B cell (primary cell): ENCODE results near the gene MAN2A1. TPM values are rescaled to one million over a fixed set of nuclear protein-coding genes. Genes with fewer than 3 reads are reported as not detected.

ENCODE experiments used
- ATAC-seq: fragments of 200-7000 bp; cut with Tn5 transposase; one replicate; pipeline ENCODE4 v1.10.0; 2021; ENCODE audit warnings: low read depth, mild to moderate bottlenecking, moderate number of reproducible peaks, moderate library complexity
- CTCF ChIA-PET: fragments of 350-600 bp; sonication (Branson Sonifier 250); formaldehyde crosslinking; loops from one replicate; lab custom pipeline; 2021; ENCODE audit warnings: antibody characterized with exemption, inconsistent platforms; lab: Charles Lee
- POLR2A ChIA-PET: fragments of 350-600 bp; sonication (Branson Sonifier 250); formaldehyde crosslinking; loops from one replicate; lab custom pipeline; 2021; ENCODE audit warnings: antibody characterized with exemption; lab: Charles Lee
- DNase-seq: peaks from one replicate; pipeline ENCODE4 v3.0.0; 2013
- H2AFZ ChIP-seq: 2 replicates; pipeline ENCODE4 v1.6.1; 2012; ENCODE audit warnings: mild to moderate bottlenecking, low read depth, low read length; ENCODE audit not compliant: insufficient read depth, poor library complexity, severe bottlenecking
- H3K27ac ChIP-seq, 2 donors: 1 replicate in 1 of 2; 2 replicates in 1 of 2; pipeline ENCODE4 v1.5.1; 2012 to 2013; ENCODE audit warnings: low read length in 2 of 2, mild to moderate bottlenecking in 2 of 2, moderate library complexity in 1 of 2
- H3K27me3 ChIP-seq, 4 experiments: fragments of 200-600 bp in 1 of 4; sonication (generic) in 1 of 4; replicated peaks in 1 of 4; 1 replicate in 2 of 4; 2 replicates in 2 of 4; pipeline versions ENCODE4 v1.6.1 to v1.7.0; 2013 to 2016; ENCODE audit warnings: low read length in 3 of 4, mild to moderate bottlenecking in 2 of 4, mixed read lengths in 1 of 4, moderate library complexity in 1 of 4; ENCODE audit not compliant: insufficient read depth in 4 of 4, control insufficient read depth in 3 of 4; ENCODE audit errors: control extremely low read depth in 1 of 4
- H3K36me3 ChIP-seq, 2 experiments: replicated peaks in 1 of 2; 1 replicate in 1 of 2; 2 replicates in 1 of 2; pipeline versions ENCODE4 v1.6.1 to v1.7.1; 2013; ENCODE audit warnings: low read length in 1 of 2; ENCODE audit not compliant: insufficient read depth in 2 of 2, control insufficient read depth in 1 of 2; ENCODE audit errors: control extremely low read depth in 1 of 2, extremely low read depth in 1 of 2
- H3K4me1 ChIP-seq, 2 donors: fragments of 200-600 bp in 1 of 2; sonication (generic) in 1 of 2; 1 replicate in 1 of 2; 2 replicates in 1 of 2; pipeline versions ENCODE4 v1.5.1 to v1.6.1; 2013 to 2017; ENCODE audit warnings: low read length in 2 of 2; ENCODE audit not compliant: control insufficient read depth in 2 of 2, insufficient read depth in 2 of 2
- H3K4me2 ChIP-seq: replicated peaks from 2 replicates; pipeline ENCODE3; 2012; ENCODE audit warnings: mild to moderate bottlenecking, low read depth, low read length; ENCODE audit not compliant: poor library complexity, severe bottlenecking
- H3K4me3 ChIP-seq, 5 experiments: fragments of 200-600 bp in 1 of 5; sonication (generic) in 1 of 5; 1 replicate in 3 of 5; 2 replicates in 2 of 5; pipeline versions ENCODE4 v1.5.1 to v1.7.0; 2011 to 2016; ENCODE audit warnings: low read length in 4 of 5, mild to moderate bottlenecking in 4 of 5, low read depth in 2 of 5, control low read depth in 1 of 5, moderate library complexity in 1 of 5; ENCODE audit not compliant: insufficient read depth in 1 of 5; ENCODE audit errors: control extremely low read depth in 1 of 5, extremely low read depth in 1 of 5
- H3K79me2 ChIP-seq: fragments of 200-600 bp; sonication (generic); one replicate; pipeline ENCODE4 v1.6.0; 2016; ENCODE audit warnings: low read length; ENCODE audit not compliant: control insufficient read depth, insufficient read depth
- H3K9ac ChIP-seq: fragments of 200-600 bp; sonication (generic); 2 replicates; pipeline ENCODE4 v1.6.1; 2017; ENCODE audit warnings: mild to moderate bottlenecking, low read length, moderate library complexity
- H3K9me3 ChIP-seq, 3 donors: one replicate each; pipeline versions ENCODE4 v1.6.1 to v1.7.1; 2013; ENCODE audit warnings: low read length in 2 of 3; ENCODE audit not compliant: control insufficient read depth in 2 of 3, insufficient read depth in 1 of 3; ENCODE audit errors: control extremely low read depth in 1 of 3
- H4K20me1 ChIP-seq: 2 replicates; pipeline ENCODE4 v1.6.0; 2012; ENCODE audit warnings: mild to moderate bottlenecking, low read length; ENCODE audit not compliant: insufficient read depth, control insufficient read depth, poor library complexity, severe bottlenecking
- H3K27ac Mint-ChIP-seq: one replicate; pipeline ENCODE4 v1.8.0; 2021; ENCODE audit warnings: mixed read lengths
- H3K27me3 Mint-ChIP-seq: one replicate; pipeline ENCODE4 v1.8.0; 2021; ENCODE audit warnings: mixed read lengths
- H3K4me1 Mint-ChIP-seq: one replicate; pipeline ENCODE4 v1.8.0; 2021; ENCODE audit warnings: mixed read lengths
- H3K4me3 Mint-ChIP-seq: one replicate; pipeline ENCODE4 v1.8.0; 2021; ENCODE audit warnings: mixed read lengths
- H3K9me3 Mint-ChIP-seq: one replicate; pipeline ENCODE4 v1.8.0; 2022; ENCODE audit warnings: mixed read lengths; ENCODE audit not compliant: insufficient read depth
- CTCF ChIP-seq: fragments of 200-600 bp; IDR thresholded peaks from one replicate; pipeline ENCODE4 v1.8.0; 2022; ENCODE audit warnings: antibody characterized with exemption, mild to moderate bottlenecking
- EZH2 ChIP-seq: IDR thresholded peaks from 2 replicates; pipeline ENCODE4 v1.6.1; 2012; ENCODE audit warnings: borderline replicate concordance, low read depth, mild to moderate bottlenecking, moderate library complexity, low read length; ENCODE audit not compliant: insufficient read depth, poor library complexity, severe bottlenecking
- WGBS: methylation state at CpG from one replicate; pipeline ENCODE4 v1.1.5; 2013; ENCODE audit warnings: missing lambda C conversion rate; ENCODE audit not compliant: insufficient coverage; 5-methylcytosine and 5-hydroxymethylcytosine counted together
- intact Hi-C: fragments of 100-400 bp; cut with micrococcal nuclease; formaldehyde crosslinking; loops from one replicate; pipeline ENCODE4 v1.10.0; 2022
- polyA plus RNA-seq: library from polyadenylated mRNA; depleted of rRNA; stranded (reverse); fragments of >200 nt; gene quantifications from 2 replicates; pipeline ENCODE4 v1.2.3, GENCODE V29; 2012
- total RNA-seq, 2 donors: library from RNA; stranded (reverse); fragments of 120-200 nt in 1 of 2; gene quantifications; 1 replicate in 1 of 2; 2 replicates in 1 of 2; pipeline versions ENCODE4 v1.2.3 to v1.2.4, GENCODE V29; 2013 to 2022

The MAN2A1 gene
- total and polyA plus RNA-seq, 2 donors (not counting 1 experiment from before 2014, with no cell fraction given), result 12.7 to 55.0 TPM

- H3K4me2 ChIP-seq, result no peak overlapping the region
- H3K4me3 Mint-ChIP-seq, result no peak overlapping the region
Observed at GRCh38 chr5:109704282-109704952, 14.7 kb downstream of the MAN2A1 start.

More at GRCh38 chr5:109704282-109704952, 14.7 kb downstream of the MAN2A1 start:
- H3K79me2 ChIP-seq, result peaks cover 100% of the 10 kb centered on the region
- peaks cover 22% of the 10 kb centered on the region in 2 donors for H3K4me1 ChIP-seq
- no peak for TF ChIP-seq CTCF
- TF ChIP-seq EZH2, result no peak
- ChIA-PET POLR2A (no interaction called here), CTCF (interaction anchor here (0.7 to 1.2 kb wide), 2 partner anchors 9 to 16 kb away, joined by 3 to 4 read pairs; no protein-coding TSS in a partner anchor)
- no peaks in the 10 kb centered on the region for H3K9me3 ChIP-seq
- ATAC-seq (no peak), DNase-seq (no peak)
- Mint-ChIP-seq H3K27me3 (no peaks in the 10 kb centered on the region), H3K9me3 (no peaks in the 10 kb centered on the region), H3K4me1 (peaks cover 71% of the 10 kb centered on the region), H3K27ac (no peak overlapping the region)
- WGBS, result 90% methylated on average over 5 of the region's 10 CpGs
- H3K9ac ChIP-seq, result no peak overlapping the region
- H3K27ac ChIP-seq, result no peak overlapping the region
- intact Hi-C loops, result no loop called here
- H3K4me3 ChIP-seq, result no peak overlapping the region
- H2AFZ ChIP-seq, result no peak overlapping the region
- peaks cover 65% of the 10 kb centered on the region for H4K20me1 ChIP-seq
- no peaks in the 10 kb centered on the region for H3K27me3 ChIP-seq
- peaks cover 2 to 4% of the 10 kb centered on the region in 2 experiments for H3K36me3 ChIP-seq
